K562 (cell line): ENCODE data around the gene PCSK2. TPM values are rescaled to one million over a fixed set of nuclear protein-coding genes. Genes with fewer than 3 reads are reported as not detected.

Source experiments
- ATAC-seq: fragments of 200-7000 bp; cut with Tn5 transposase; 3 replicates; pipeline ENCODE4 v1.9.1; 2020; ENCODE audit warnings: moderate library complexity
- BruUV-seq: library from RNA; stranded (reverse); fragments of 400-500 nt; replicated peaks from 2 replicates; lab custom pipeline; 2021; lab: Mats Ljungman, UMichigan
- CTCF ChIA-PET: fragments of 300-600 bp; formaldehyde crosslinking; extraction: SDS; loops from one replicate; lab custom pipeline; 2021; ENCODE audit warnings: low intra/inter-chr PET ratio; lab: Yijun Ruan, JAX
- POLR2A ChIA-PET: fragments of 300-600, 350-650 bp; sonication (Branson Sonifier 250); formaldehyde crosslinking; extraction: SDS; loops from one replicate; lab custom pipeline; 2021; ENCODE audit warnings: antibody characterized with exemption, inconsistent platforms; lab: Yijun Ruan, JAX
- DNase-seq, 4 experiments: peaks; one replicate each; pipeline versions ENCODE4 v3.0.0 to v3.0.0-alpha.2; 2011 to 2018; ENCODE audit warnings: low spot score in 3 of 4, mixed read lengths in 3 of 4; ENCODE audit errors: extremely low read depth in 1 of 4
- FAIRE-seq: peaks from 2 replicates; lab custom pipeline; 2011; peaks lifted over from hg19 to GRCh38; lab: Jason Lieb, UNC
- H2AFZ ChIP-seq: 2 replicates; pipeline ENCODE4 v1.6.0; 2011; ENCODE audit warnings: low read depth, low read length, control low read depth, inconsistent platforms
- H3K27ac ChIP-seq: fragments of 200-600 bp; 3 replicates; pipeline ENCODE4 v1.8.0; 2011; ENCODE audit warnings: low read depth, mild to moderate bottlenecking, control low read depth, inconsistent platforms, low read length, moderate library complexity, mixed read lengths; ENCODE audit errors: extremely low read depth
- H3K27me3 ChIP-seq, 2 experiments: fragments of 300-600 bp in 1 of 2; 2 replicates in 1 of 2; 3 replicates in 1 of 2; pipeline versions ENCODE4 v1.6.0 to v1.8.0; 2011; ENCODE audit warnings: inconsistent platforms in 2 of 2, low read length in 2 of 2, mild to moderate bottlenecking in 1 of 2, mixed read lengths in 1 of 2, moderate library complexity in 1 of 2; ENCODE audit not compliant: control insufficient read depth in 2 of 2, insufficient read depth in 2 of 2
- H3K36me3 ChIP-seq: fragments of 300-600 bp; 3 replicates; pipeline ENCODE4 v1.8.0; 2011; ENCODE audit warnings: mild to moderate bottlenecking, low read length, inconsistent platforms; ENCODE audit not compliant: control insufficient read depth, insufficient read depth
- H3K4me1 ChIP-seq, 2 experiments: fragments of 200-600 bp in 1 of 2; replicated peaks in 1 of 2; 2 replicates in 1 of 2; 3 replicates in 1 of 2; pipeline versions ENCODE4 v1.5.1 to v1.8.0; 2011; ENCODE audit warnings: inconsistent platforms in 2 of 2, low read length in 2 of 2, mild to moderate bottlenecking in 1 of 2, mixed read lengths in 1 of 2, moderate library complexity in 1 of 2; ENCODE audit not compliant: control insufficient read depth in 2 of 2, insufficient read depth in 2 of 2
- H3K4me2 ChIP-seq: 2 replicates; pipeline ENCODE4 v1.6.1; 2011; ENCODE audit warnings: low read length, control low read depth, inconsistent platforms, mixed read lengths; ENCODE audit not compliant: insufficient read depth
- H3K4me3 ChIP-seq: fragments of 200-600 bp; sonication (generic), shearing (Covaris generic); 2 replicates; pipeline ENCODE4 v1.5.1; 2016; ENCODE audit warnings: control low read depth, inconsistent platforms
- H3K79me2 ChIP-seq: fragments of 200-600 bp; 3 replicates; pipeline ENCODE4 v1.8.0; 2011; ENCODE audit warnings: low read length, inconsistent platforms; ENCODE audit not compliant: control insufficient read depth, insufficient read depth
- H3K9ac ChIP-seq, 2 experiments: 2 replicates each; pipeline versions ENCODE4 v1.6.0 to v1.6.1; 2011; ENCODE audit warnings: low read depth in 2 of 2, low read length in 2 of 2, control low read depth in 1 of 2, inconsistent platforms in 1 of 2, mild to moderate bottlenecking in 1 of 2, mixed read lengths in 1 of 2; ENCODE audit not compliant: insufficient read depth in 1 of 2
- H3K9me1 ChIP-seq: one replicate; pipeline ENCODE4 v1.6.0; 2011; ENCODE audit warnings: inconsistent platforms, mild to moderate bottlenecking, low read length, moderate library complexity; ENCODE audit not compliant: control insufficient read depth, insufficient read depth
- H3K9me3 ChIP-seq: replicated peaks from 2 replicates; pipeline ENCODE4 v1.5.1; 2011; ENCODE audit warnings: low read depth, low read length, inconsistent platforms; ENCODE audit not compliant: control insufficient read depth, insufficient read depth
- H4K20me1 ChIP-seq: replicated peaks from 2 replicates; pipeline ENCODE4 v1.6.1; 2011; ENCODE audit warnings: low read length, inconsistent platforms, mixed read lengths; ENCODE audit not compliant: control insufficient read depth, insufficient read depth
- DIDO1 ChIP-seq: fragments of 450-650 bp; IDR thresholded peaks from 2 replicates; pipeline ENCODE4 v1.6.1; 2016; ENCODE audit warnings: low read depth, missing biosample characterization, missing genetic modification characterization
- FOS ChIP-seq: IDR thresholded peaks from 3 replicates; pipeline ENCODE4 v1.6.1; 2011; ENCODE audit not compliant: insufficient read length; ENCODE audit errors: extremely low read depth
- HNRNPK ChIP-seq: fragments of 200-400 bp; formaldehyde crosslinking; IDR thresholded peaks from one replicate; pipeline ENCODE4 v1.6.1; 2018; ENCODE audit warnings: mild to moderate bottlenecking, low read depth, low read length; ENCODE audit not compliant: poor library complexity, severe bottlenecking
- NFE2 ChIP-seq: IDR thresholded peaks from 2 replicates; pipeline ENCODE4 v1.6.1; 2014; ENCODE audit warnings: antibody characterized with exemption, low read depth
- NONO ChIP-seq, 2 experiments: fragments of 200-400 bp in 1 of 2; fragments of 450-650 bp in 1 of 2; formaldehyde crosslinking in 1 of 2; IDR thresholded peaks; 2 replicates each; pipeline ENCODE4 v1.6.1; 2017; ENCODE audit warnings: low read depth in 2 of 2, mild to moderate bottlenecking in 2 of 2, moderate library complexity in 2 of 2, low read length in 1 of 2
- PHTF2 ChIP-seq: fragments of 250-450 bp; sonication (Bioruptor Pico); IDR thresholded peaks from 2 replicates; pipeline ENCODE4 v1.5.0; 2021; ENCODE audit warnings: mild to moderate bottlenecking
- POLR3G ChIP-seq: IDR thresholded peaks from 2 replicates; pipeline ENCODE4 v1.6.1; 2011; ENCODE audit not compliant: insufficient read length, insufficient replicate concordance; ENCODE audit errors: extremely low read depth
- RAD51 ChIP-seq: fragments of 450-650 bp; IDR thresholded peaks from 2 replicates; pipeline ENCODE4 v1.7.1; 2016; ENCODE audit warnings: low read depth, mild to moderate bottlenecking, borderline replicate concordance
- SIX5 ChIP-seq, 2 experiments: IDR thresholded peaks; 2 replicates each; pipeline ENCODE4 v1.6.1; 2011; ENCODE audit warnings: low read length in 2 of 2, borderline replicate concordance in 1 of 2, low read depth in 1 of 2, mild to moderate bottlenecking in 1 of 2, moderate library complexity in 1 of 2; ENCODE audit not compliant: insufficient read depth in 1 of 2
- SMARCE1 ChIP-seq: fragments of 450-650 bp; IDR thresholded peaks from 2 replicates; pipeline ENCODE4 v1.7.1; 2016; ENCODE audit warnings: mild to moderate bottlenecking
- SNRNP70 ChIP-seq: fragments of 200-400 bp; formaldehyde crosslinking; optimal IDR thresholded peaks from 2 replicates; pipeline ENCODE3; 2017; ENCODE audit warnings: low read depth, low read length
- SRF ChIP-seq, 2 experiments: fragments of 250-450, 450-650 bp in 1 of 2; sonication (Bioruptor Pico) in 1 of 2; sonication (generic) in 1 of 2; formaldehyde crosslinking; IDR thresholded peaks; 2 replicates each; pipeline versions ENCODE4 v1.5.0 to v1.5.1; 2020 to 2022; ENCODE audit warnings: mild to moderate bottlenecking in 1 of 2, missing genetic modification reagents in 1 of 2
- THAP12 ChIP-seq: fragments of 250-450 bp; sonication (Bioruptor Pico); IDR thresholded peaks from 2 replicates; pipeline ENCODE4 v1.9.0; 2021; ENCODE audit warnings: mild to moderate bottlenecking, inconsistent platforms
- TRIM28 ChIP-seq: fragments of 450-650 bp; IDR thresholded peaks from 2 replicates; pipeline ENCODE4 v1.6.1; 2017
- TSHZ1 ChIP-seq: fragments of 250-450 bp; sonication (Bioruptor Pico); IDR thresholded peaks from 2 replicates; pipeline ENCODE4 v1.4.0; 2020; ENCODE audit warnings: mild to moderate bottlenecking, moderate library complexity
- ZC3H8 ChIP-seq: fragments of 450-650 bp; IDR thresholded peaks from 2 replicates; pipeline ENCODE4 v1.6.1; 2017
- ZNF23 ChIP-seq: fragments of 250-450 bp; sonication (Bioruptor Pico); IDR thresholded peaks from 2 replicates; pipeline ENCODE4 v1.4.0; 2020; ENCODE audit warnings: mild to moderate bottlenecking
- ZNF561 ChIP-seq: fragments of 450-650 bp; formaldehyde crosslinking; conservative IDR thresholded peaks from 2 replicates; pipeline ENCODE4 v1.4.0; 2020; ENCODE audit warnings: mild to moderate bottlenecking, moderate library complexity
- ZNF76 ChIP-seq: fragments of 250-450 bp; sonication (Bioruptor Pico); IDR thresholded peaks from 2 replicates; pipeline ENCODE4 v1.4.0; 2020; ENCODE audit warnings: mild to moderate bottlenecking, moderate library complexity, borderline replicate concordance
- ZZZ3 ChIP-seq: fragments of 450-650 bp; IDR thresholded peaks from 2 replicates; pipeline ENCODE4 v1.6.1; 2016; ENCODE audit warnings: antibody characterized with exemption, mild to moderate bottlenecking, moderate library complexity
- WGBS: fragments of 100-300 bp; shearing (Covaris generic); methylation state at CpG from one replicate; pipeline ENCODE4 v1.1.6; 2016; ENCODE audit warnings: low coverage, mixed read lengths; ENCODE audit not compliant: insufficient coverage; ENCODE audit errors: missing lambda C conversion rate; 5-methylcytosine and 5-hydroxymethylcytosine counted together
- in situ Hi-C: fragments of 300-500 bp; cut with MboI; formaldehyde crosslinking; loops from 4 replicates; pipeline ENCODE4 v1.15.0; 2018; ENCODE audit warnings: inconsistent platforms, mixed read lengths
- intact Hi-C: fragments of 100-400 bp; cut with micrococcal nuclease; formaldehyde crosslinking; loops from 2 replicates; pipeline ENCODE4 v1.14.2; 2022
- polyA plus RNA-seq, 8 experiments: library from polyadenylated mRNA; depleted of rRNA in 4 of 8; stranded (reverse) in 5 of 8; unstranded in 3 of 8; fragments of >200 nt; fragmentation: Nextera tagmentation in 2 of 8; fragmentation: Illumina TruSeq in 1 of 8; extraction: Ambion mirVana in 2 of 8; extraction: Trizol in 1 of 8; gene quantifications; 2 replicates each; pipeline versions ENCODE4 v1.2.1 to v1.2.3, GENCODE V29; 2011 to 2014; ENCODE audit warnings: inconsistent platforms in 1 of 8, missing spikeins in 1 of 8
- total RNA-seq, 7 experiments: library from RNA; depleted of rRNA in 6 of 7; stranded (reverse); fragments of >200 nt in 6 of 7; fragmentation: Illumina TruSeq in 2 of 7; extraction: Trizol in 2 of 7; gene quantifications; 2 replicates each; pipeline versions ENCODE4 v1.2.1 to v1.2.3, GENCODE V29; 2011 to 2021; ENCODE audit warnings: low replicate concordance in 1 of 7

Gene PCSK2
- total and polyA plus RNA-seq, 9 of the 15 experiments (the other 6 are each of a cell fraction or from before 2014, with no cell fraction given) = 0.04 to 0.07 (median 0.05) TPM; not detected in 6

GRCh38 chr20:17357238-17357637 lies 130.4 kb downstream of the PCSK2 start:
- Histone ChIP-seq H3K9me3 (no peaks in the 10 kb centered on the region), H3K9ac (no peak overlapping the region), H2AFZ (no peak overlapping the region), H3K79me2 (no peaks in the 10 kb centered on the region), H4K20me1 (no peaks in the 10 kb centered on the region), H3K4me3 (no peak overlapping the region), H3K27ac (no peak overlapping the region), H3K4me2 (no peak overlapping the region), H3K27me3 (no peaks in the 10 kb centered on the region), H3K4me1 (no peaks in the 10 kb centered on the region), H3K9me1 (no peaks in the 10 kb centered on the region), H3K36me3 (no peaks in the 10 kb centered on the region)
- POLR2A ChIA-PET = interaction anchor here (0.6 kb wide), 1 partner anchor 86 kb away, joined by 3 read pairs; no protein-coding TSS in a partner anchor
- 0% methylated on average over 2 of the region's 2 CpGs for WGBS
- no TSS peak for BruUV-seq
- in situ Hi-C loops (no loop called here), intact Hi-C loops (no loop called here)
- CTCF ChIA-PET = no interaction called here
- no peak for ATAC-seq
- FAIRE-seq = no peak
- no peak for DNase-seq
- no peak for TF ChIP-seq SNRNP70
- TF ChIP-seq HNRNPK = no peak
- no peak for TF ChIP-seq NFE2
- TF ChIP-seq ZNF76 = no peak
- TF ChIP-seq SRF (CRISPR knock-in tag; IDR thresholded peaks at IDR 0.05) = no peak
- TF ChIP-seq ZC3H8 = no peak
- no peak for TF ChIP-seq PHTF2
- no peak for TF ChIP-seq ZNF23 (CRISPR knock-in tag)
- TF ChIP-seq ZZZ3 = no peak
- TF ChIP-seq ZNF561 = no peak
- TF ChIP-seq TRIM28 = no peak
- TF ChIP-seq DIDO1 (tag) = no peak
- TF ChIP-seq SIX5 (IDR thresholded peaks at IDR 0.05; ENCODE audit: borderline replicate concordance in 1 of 2, insufficient read depth in 1 of 2, low read depth in 1 of 2, low read length in 2 of 2) = no peak
- TF ChIP-seq NONO (IDR thresholded peaks at IDR 0.05; ENCODE audit: low read depth in 2 of 2, low read length in 1 of 2) = no peak
- TF ChIP-seq THAP12 (CRISPR knock-in tag) = no peak
- no peak for TF ChIP-seq FOS
- no peak for TF ChIP-seq RAD51
- no peak for TF ChIP-seq POLR3G
- TF ChIP-seq TSHZ1 (CRISPR knock-in tag) = no peak
- no peak for TF ChIP-seq SMARCE1
